ENCODE data around the gene SEMA5A.

SEMA5A gene

DNA sequence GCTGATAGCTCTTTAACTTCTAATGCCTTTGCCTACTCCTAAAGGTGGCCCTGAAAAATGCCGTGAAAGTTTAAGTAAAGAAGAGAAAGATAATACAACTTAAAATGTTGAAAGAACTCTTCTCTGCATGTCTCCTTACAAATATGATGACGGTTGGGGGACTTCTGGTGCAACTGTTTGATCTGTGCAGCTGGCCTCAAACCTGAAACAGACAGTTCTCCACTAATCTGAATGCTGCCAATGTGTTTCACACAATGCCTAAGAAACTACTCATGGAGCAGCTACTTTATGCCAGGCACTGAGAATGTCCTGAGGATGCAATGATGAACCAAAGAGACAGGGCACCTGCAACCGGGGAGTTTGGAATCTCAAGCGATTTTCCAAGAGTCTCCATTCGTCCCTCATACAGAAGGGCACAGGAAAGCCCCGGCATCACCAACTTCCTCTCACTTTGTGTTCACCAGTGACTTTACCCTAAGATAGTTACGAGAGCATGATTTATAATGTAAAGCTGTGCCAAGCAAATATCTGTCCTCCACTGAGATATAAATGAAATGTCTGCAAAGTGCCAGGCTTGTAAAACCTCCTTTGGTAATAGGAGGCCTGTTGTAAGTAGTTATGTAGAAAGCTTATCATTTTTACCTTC, 455.4 kb downstream of the SEMA5A start:
- no peak for DNase-seq

DNA sequence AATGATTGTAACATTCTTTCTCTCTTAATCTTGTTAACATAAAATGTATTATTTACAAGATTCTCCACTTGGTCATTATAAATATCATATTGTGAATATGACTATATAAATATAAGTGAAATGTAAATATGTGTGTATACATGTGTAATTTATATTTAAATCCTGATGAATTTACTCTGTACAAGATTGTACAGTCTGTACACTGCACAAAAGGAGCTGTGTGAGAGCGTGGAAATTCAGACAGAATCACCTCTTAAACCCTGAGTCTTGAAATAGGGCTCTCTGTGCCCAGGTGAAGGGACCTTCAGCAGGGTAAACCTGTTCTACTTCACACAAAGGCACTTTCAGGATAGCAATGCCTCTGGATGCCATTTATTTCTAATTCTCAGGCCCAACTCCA, 456.0 kb downstream of the SEMA5A start:
- DNase-seq = no peak

DNA sequence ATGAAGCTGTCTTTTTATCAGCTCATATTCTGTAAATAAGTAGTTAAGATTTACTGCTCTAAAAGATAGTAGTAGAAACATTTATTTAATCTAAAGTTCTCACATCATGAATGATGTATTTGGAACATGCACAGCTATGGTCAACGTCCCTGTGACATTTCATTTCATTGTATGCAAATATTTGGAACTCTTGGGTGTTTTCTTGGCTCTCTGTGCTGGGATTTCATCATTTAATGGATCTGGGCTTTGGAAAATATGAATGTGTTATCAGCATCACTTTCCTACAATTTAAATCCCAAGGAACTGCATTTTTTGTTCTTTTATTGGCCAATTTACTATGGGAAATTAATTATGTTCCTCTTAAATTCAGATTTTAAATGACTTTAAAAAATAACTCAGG, 462.9 kb downstream of the SEMA5A start:
- no peak for DNase-seq

DNA sequence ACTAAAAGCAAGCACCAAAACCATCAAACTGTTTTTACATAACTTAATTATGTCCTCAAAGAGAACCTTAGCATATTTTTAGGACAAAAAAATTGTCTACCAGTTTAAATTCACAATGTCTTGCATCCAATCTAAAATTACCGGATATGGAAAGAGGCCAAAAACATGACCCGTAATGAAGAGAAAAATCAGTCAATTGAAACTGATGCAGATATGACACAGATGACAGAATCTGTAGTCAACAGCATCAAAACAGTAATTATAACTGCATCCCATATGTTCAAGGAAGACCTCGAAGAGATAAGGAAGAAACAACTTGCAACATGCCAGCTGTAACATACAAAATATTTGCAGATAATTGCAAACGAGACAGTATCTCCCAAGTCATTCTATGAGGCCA, 473.2 kb downstream of the SEMA5A start:
- no peak for DNase-seq

GRCh38 chr5:9071524-9071923, 474.4 kb downstream of the SEMA5A start:
- no peak for DNase-seq

DNA sequence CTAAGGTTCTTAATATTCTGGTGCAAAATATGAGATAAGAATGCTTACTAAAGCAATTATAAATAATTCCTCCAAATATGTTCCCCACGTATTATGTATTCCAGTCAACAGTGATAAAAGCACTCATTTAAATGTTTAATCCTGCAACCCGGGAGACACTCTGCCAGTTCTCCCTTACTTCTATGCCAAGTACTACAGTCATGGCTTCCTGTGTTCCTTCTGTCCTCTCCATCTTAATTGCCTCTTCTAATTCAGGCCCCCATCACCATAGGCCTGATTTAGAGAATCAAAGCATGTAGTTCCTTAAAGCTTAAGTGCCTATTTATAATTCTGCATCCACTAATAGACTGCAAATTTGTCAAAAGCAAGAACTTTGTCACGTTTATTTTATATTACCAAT, 474.8 kb downstream of the SEMA5A start:
- DNase-seq = no peak

- no peak for DNase-seq
These were observed 476.2 kb downstream of the SEMA5A start for GRCh38 chr5:9069650-9070049.

DNA sequence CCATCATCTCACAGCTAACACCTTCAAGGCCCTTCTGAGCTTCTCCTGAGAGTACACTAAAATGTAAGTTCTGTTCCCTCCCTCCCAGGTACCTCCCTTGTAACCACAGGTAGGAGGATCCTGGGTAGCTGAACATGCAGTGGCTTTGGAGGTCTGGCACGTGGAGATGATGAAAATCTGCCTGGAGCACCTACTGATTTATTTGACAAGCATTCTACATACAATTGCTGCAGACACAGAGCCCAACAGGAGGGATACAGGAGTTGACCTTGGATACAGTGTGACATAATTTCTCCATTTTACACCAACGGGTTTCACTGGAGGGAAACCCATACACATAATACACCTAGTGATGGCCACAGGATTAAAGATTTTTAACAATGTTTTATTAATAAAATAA, 478.7 kb downstream of the SEMA5A start:
- DNase-seq = no peak

- no peak for DNase-seq
These were observed 479.5 kb downstream of the SEMA5A start for GRCh38 chr5:9066349-9066748.

GRCh38 chr5:9063615-9064245, 482.1 kb downstream of the SEMA5A start:
- no peak for DNase-seq

GRCh38 chr5:9062873-9063272, 483.0 kb downstream of the SEMA5A start:
- DNase-seq = no peak

DNA sequence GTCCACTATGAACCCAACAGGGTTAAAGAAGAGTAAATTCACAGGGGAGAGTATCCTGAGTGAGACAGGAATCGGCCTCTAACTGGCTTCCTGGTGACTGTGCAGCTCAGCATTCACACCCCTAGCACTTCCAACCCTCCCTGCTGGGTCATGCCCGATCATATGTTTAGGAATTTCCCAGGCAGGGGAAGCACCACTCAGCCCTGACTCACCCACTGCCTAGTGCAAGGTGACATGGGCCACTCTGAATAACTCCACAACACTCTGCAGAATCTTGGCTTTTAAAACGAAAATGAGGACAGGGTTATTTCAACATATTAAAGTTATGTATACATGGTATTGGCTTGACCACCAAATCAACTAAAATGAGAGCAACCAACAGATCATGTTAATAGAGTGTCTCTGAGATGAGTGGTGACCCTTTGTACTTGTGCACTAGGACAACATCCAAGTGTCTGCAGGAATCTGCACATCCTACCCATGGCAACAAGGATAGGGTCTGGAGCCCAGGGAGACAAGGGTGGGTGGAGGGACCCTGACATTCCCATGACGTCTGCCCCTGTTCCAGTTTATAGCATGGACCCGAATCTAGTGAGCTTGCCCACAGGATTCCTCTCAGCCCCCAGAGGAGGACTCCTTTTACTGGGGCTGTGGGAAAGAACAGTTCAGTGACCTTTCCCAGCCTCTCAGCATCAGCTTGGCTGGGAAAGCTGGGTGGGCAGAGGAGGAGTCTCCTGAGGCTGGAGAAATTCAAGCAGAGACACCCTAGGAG, 485.8 kb downstream of the SEMA5A start:
- DNase-seq = no peak

DNA sequence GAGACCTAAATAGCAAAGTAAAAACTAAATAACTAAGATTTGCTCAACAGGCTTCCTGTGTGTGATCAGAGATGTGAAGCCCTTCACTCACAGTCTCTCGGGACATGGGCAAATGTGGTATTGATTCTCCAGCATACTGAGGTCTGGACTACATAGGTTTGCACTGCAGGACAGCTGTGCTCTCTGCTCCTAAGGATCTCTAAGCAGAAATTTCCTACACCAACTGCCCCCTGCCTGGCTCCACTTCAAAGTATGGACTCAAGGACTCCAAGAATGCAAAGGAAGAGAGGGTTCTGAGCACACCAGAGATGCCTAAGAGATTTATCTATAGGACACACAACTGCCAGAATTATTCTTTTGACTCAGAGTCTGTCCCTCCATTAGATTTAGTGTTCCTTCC, 487.2 kb downstream of the SEMA5A start:
- no peak for DNase-seq

- no peak for DNase-seq
These were observed 487.7 kb downstream of the SEMA5A start for GRCh38 chr5:9058161-9058560.

- DNase-seq = no peak
These were observed 488.4 kb downstream of the SEMA5A start for GRCh38 chr5:9057406-9058000.

DNA sequence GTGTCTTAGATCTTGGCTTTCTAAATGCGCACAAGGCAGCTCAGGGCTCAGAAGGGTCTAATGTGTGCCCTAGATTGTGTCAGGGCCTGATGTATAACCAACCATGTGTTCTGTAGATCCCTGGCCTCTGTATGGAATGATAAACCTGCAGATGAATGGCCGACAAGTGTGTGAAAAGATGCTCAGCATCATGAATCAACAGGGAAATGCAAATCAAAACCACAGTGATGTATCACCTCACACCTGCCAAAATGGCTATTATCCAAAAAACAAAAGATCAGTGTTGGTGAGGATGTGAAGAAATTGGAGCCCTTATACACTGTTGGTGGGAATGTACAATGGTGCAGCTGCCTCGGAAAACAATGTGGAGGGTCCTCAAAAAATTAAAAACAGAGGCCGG, 489.8 kb downstream of the SEMA5A start:
- no peak for DNase-seq

- no peak for DNase-seq
These were observed 490.9 kb downstream of the SEMA5A start for GRCh38 chr5:9054821-9055589.

- DNase-seq = no peak
These were observed 491.6 kb downstream of the SEMA5A start for GRCh38 chr5:9054322-9054721.

DNA sequence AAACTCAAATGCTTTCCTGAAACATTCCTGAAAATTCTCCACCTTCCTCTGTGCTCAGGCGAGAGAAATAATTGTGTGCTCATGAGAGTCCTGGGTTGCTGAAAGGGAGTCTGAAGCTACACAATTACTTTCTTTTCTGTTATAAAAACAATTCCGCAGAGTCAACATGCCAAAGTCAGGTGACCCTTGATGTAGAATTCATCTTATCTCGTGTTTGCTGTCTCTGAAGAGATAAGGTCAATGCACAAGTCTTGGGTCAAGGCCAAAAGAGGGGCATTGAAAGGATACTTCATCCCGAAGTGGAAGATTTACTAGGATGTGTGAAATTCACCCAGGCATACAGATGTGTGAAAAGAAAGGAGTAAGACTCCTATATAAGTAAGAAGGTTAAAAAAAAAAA, 493.5 kb downstream of the SEMA5A start:
- DNase-seq = no peak

- DNase-seq = no peak
These were observed 494.1 kb downstream of the SEMA5A start for GRCh38 chr5:9051779-9052178.

DNA sequence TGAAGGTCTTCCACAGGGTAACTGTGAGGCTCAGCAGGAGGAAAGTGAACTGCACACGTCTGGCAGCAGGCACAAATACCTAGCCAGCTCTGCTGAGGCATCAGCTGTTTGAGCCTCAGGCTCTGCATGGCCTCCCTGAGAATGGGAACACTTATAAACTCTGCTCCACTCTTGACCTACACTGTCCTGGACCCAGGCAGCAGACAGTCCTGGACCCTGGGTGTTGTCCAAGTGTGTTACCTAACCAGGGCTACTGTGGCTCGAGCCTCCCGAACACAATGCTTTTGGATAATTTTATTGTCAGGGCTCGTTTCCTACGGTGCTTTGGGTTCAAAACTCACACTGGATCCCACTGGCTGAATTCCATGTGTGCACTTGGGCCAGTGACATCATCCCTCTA, 497.9 kb downstream of the SEMA5A start:
- DNase-seq = no peak

DNA sequence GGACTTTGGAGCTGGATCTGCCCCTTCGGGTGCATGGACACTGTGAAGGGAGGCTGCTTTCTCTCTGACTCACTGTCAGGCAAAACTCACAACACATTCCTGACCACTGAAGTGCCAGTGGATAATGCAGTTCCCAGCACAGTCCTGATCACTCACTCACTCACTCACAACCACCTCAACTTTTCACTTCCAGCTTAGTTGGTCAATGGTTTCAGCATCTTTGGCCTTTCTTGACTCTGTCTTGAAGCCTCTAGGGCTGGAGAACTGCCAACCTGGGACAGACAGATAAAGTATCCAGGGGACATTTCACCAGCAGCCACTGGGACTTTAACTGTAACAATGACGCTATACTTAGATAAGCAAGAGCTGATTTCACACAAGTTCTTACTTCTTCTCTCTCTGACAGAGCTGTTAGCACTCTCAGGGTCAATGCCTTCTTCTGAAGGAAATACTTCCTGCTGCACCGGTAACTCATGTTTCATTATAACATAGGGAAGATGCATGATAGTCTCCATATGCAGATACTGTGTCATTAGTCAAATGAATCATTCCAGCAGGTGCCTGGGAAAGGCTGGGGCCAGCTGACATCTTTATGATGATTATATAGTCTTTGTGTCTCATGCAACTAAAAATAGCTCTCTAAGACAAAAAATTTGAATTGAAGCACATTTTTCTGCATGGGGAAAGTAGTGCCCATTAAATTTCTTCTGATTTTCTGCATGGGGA, 499.0 kb downstream of the SEMA5A start:
- DNase-seq = no peak
